Esophagus muscularis mucosa (tissue), 4 donors: ENCODE measurements around the gene TMF1. TPM values are rescaled to one million over a fixed set of nuclear protein-coding genes. Genes with fewer than 3 reads are reported as not detected.

Experiments
- DNase-seq: peaks from one replicate; pipeline ENCODE4 v3.0.0-alpha.2; 2017; ENCODE audit errors: extremely low spot score
- H3K27ac ChIP-seq, 4 donors: fragments of 200-600 bp; sonication (generic); replicated peaks in 1 of 4; 1 replicate in 3 of 4; 2 replicates in 1 of 4; pipeline ENCODE4 v1.5.1; 2016 to 2019; ENCODE audit warnings: mild to moderate bottlenecking in 1 of 4
- H3K27me3 ChIP-seq, 4 donors: fragments of 200-600 bp; sonication (generic); one replicate each; pipeline versions ENCODE4 v1.5.1 to v1.6.0; 2016 to 2019
- H3K36me3 ChIP-seq, 4 donors: fragments of 200-600 bp; sonication (generic); one replicate each; pipeline ENCODE4 v1.5.1; 2016 to 2019
- H3K4me1 ChIP-seq, 4 donors: fragments of 200-600 bp; sonication (generic); one replicate each; pipeline ENCODE4 v1.5.1; 2016 to 2019
- H3K4me3 ChIP-seq, 4 donors: fragments of 200-600 bp; sonication (generic); 1 replicate in 2 of 4; 2 replicates in 2 of 4; pipeline ENCODE4 v1.5.1; 2016 to 2019; ENCODE audit warnings: mild to moderate bottlenecking in 4 of 4, moderate library complexity in 1 of 4
- H3K9me3 ChIP-seq, 4 donors: fragments of 200-600 bp; sonication (generic); 1 replicate in 3 of 4; 2 replicates in 1 of 4; pipeline ENCODE4 v1.5.1; 2016 to 2019
- CTCF ChIP-seq, 3 experiments: fragments of 200-600 bp in 2 of 3; fragments of 450-650 bp in 1 of 3; sonication (generic) in 2 of 3; IDR thresholded peaks; one replicate each; pipeline ENCODE4 v1.5.1; 2017 to 2019; ENCODE audit warnings: antibody characterized with exemption in 3 of 3, mild to moderate bottlenecking in 2 of 3, moderate library complexity in 1 of 3
- EP300 ChIP-seq: sonication (generic); formaldehyde crosslinking; IDR thresholded peaks from one replicate; pipeline ENCODE4 v1.6.1; 2017; ENCODE audit warnings: antibody characterized with exemption
- POLR2A ChIP-seq: fragments of 450-650 bp; IDR thresholded peaks from one replicate; pipeline ENCODE4 v1.6.1; 2017; ENCODE audit warnings: antibody characterized with exemption, moderate library complexity, mild to moderate bottlenecking, low read depth
- POLR2AphosphoS5 ChIP-seq, 2 donors: sonication (generic); formaldehyde crosslinking; IDR thresholded peaks; one replicate each; pipeline ENCODE4 v1.6.1; 2017; ENCODE audit warnings: antibody characterized with exemption in 2 of 2
- WGBS: methylation state at CpG from one replicate; pipeline ENCODE4 v1.1.5; 2018; 5-methylcytosine and 5-hydroxymethylcytosine counted together
- intact Hi-C: fragments of 100-400 bp; cut with DNase I; formaldehyde crosslinking; loops from one replicate; pipeline ENCODE4 v1.15.1; 2023
- total RNA-seq, 4 donors: library from RNA; depleted of rRNA; stranded (reverse); fragments of >200 nt; gene quantifications; one replicate each; pipeline versions ENCODE4 v1.1.0 to v1.2.1, GENCODE V29; 2016

The TMF1 gene
- total RNA-seq, 4 donors from 2014 or later, result 23.0 to 35.8 (median 33.9) TPM

GRCh38 chr3:69095636-69096035, 43.5 kb upstream of the TMF1 start:
- Histone ChIP-seq H3K4me1 (peaks cover 70 to 96% (median 93%) of the 10 kb centered on the region in 4 donors), H3K9me3 (no peaks in the 10 kb centered on the region), H3K36me3 (peaks cover 0 to 8% (median 3%) of the 10 kb centered on the region in 4 donors), H3K27ac (peak overlapping the region; percentile 58 to 95 (median 76)), H3K4me3 (no peak overlapping the region), H3K27me3 (no peaks in the 10 kb centered on the region)
- DNase-seq, result no peak
- intact Hi-C loops, result no loop called here
- TF ChIP-seq CTCF (IDR thresholded peaks at IDR 0.05) (no peak), POLR2AphosphoS5 (IDR thresholded peaks at IDR 0.05) (no peak), EP300 (no peak), POLR2A (no peak)
- WGBS, result 72% methylated on average over 5 of the region's 5 CpGs

- H3K36me3 ChIP-seq, result peaks cover 0 to 8% (median 2%) of the 10 kb centered on the region in 4 donors
- H3K9me3 ChIP-seq, result no peaks in the 10 kb centered on the region
- no peak for TF ChIP-seq POLR2A
- TF ChIP-seq CTCF (IDR thresholded peaks at IDR 0.05), result no peak
- no peak for TF ChIP-seq EP300
- no peak for TF ChIP-seq POLR2AphosphoS5 (IDR thresholded peaks at IDR 0.05)
- intact Hi-C loops, result no loop called here
- 28% methylated on average over 8 of the region's 8 CpGs for WGBS
- H3K27ac ChIP-seq, result peak overlapping the region; percentile 60 to 95 (median 82)
- no peak for DNase-seq
- no peak overlapping the region for H3K4me3 ChIP-seq
- no peaks in the 10 kb centered on the region for H3K27me3 ChIP-seq
- H3K4me1 ChIP-seq, result peaks cover 79 to 98% (median 93%) of the 10 kb centered on the region in 4 donors
Measured at GRCh38 chr3:69094467-69095205, 42.5 kb upstream of the TMF1 start.

- no peaks in the 10 kb centered on the region for H3K9me3 ChIP-seq
- intact Hi-C loops, result no loop called here
- no peaks in the 10 kb centered on the region for H3K27me3 ChIP-seq
- H3K27ac ChIP-seq, result peak overlapping the region; percentile 60 to 95 (median 82)
- peaks cover 0 to 8% (median 0%) of the 10 kb centered on the region in 4 donors for H3K36me3 ChIP-seq
- H3K4me1 ChIP-seq, result peaks cover 94 to 100% (median 98%) of the 10 kb centered on the region in 4 donors
- TF ChIP-seq CTCF (IDR thresholded peaks at IDR 0.05), result no peak
- no peak for TF ChIP-seq POLR2A
- TF ChIP-seq POLR2AphosphoS5 (IDR thresholded peaks at IDR 0.05), result no peak
- no peak for TF ChIP-seq EP300
- no peak for DNase-seq
- H3K4me3 ChIP-seq, result peak overlapping the region in 2 of 4 donors; percentile 5 to 19
- WGBS, result 26% methylated on average over 4 of the region's 4 CpGs
Measured at GRCh38 chr3:69092030-69092516, 39.9 kb upstream of the TMF1 start.

GRCh38 chr3:69091389-69092029, 39.4 kb upstream of the TMF1 start:
- Histone ChIP-seq H3K4me1 (peaks cover 94 to 100% (median 98%) of the 10 kb centered on the region in 4 donors), H3K4me3 (no peak overlapping the region), H3K36me3 (peaks cover 0 to 8% (median 0%) of the 10 kb centered on the region in 4 donors), H3K27me3 (no peaks in the 10 kb centered on the region), H3K9me3 (no peaks in the 10 kb centered on the region), H3K27ac (peak overlapping the region; percentile 60 to 95 (median 82))
- WGBS, result 49% methylated on average over 5 of the region's 5 CpGs
- intact Hi-C loops, result no loop called here
- DNase-seq, result no peak
- TF ChIP-seq EP300, result no peak
- no peak for TF ChIP-seq CTCF (IDR thresholded peaks at IDR 0.05)
- no peak for TF ChIP-seq POLR2AphosphoS5 (IDR thresholded peaks at IDR 0.05)
- TF ChIP-seq POLR2A, result no peak
